BE2C (cell line): Measurements from ENCODE around the gene GLYAT.

Experiments used
- DNase-seq: peaks from one replicate; pipeline ENCODE4 v3.0.0-alpha.2; 2020
- H3K27me3 ChIP-seq: fragments of 250-450 bp; sonication (Bioruptor Pico); 2 replicates; pipeline ENCODE4 v1.5.1; 2020; ENCODE audit warnings: mild to moderate bottlenecking
- H3K36me3 ChIP-seq: fragments of 250-450 bp; sonication (Bioruptor Pico); 2 replicates; pipeline ENCODE4 v1.5.1; 2020; ENCODE audit warnings: mild to moderate bottlenecking
- H3K4me1 ChIP-seq: fragments of 250-450 bp; sonication (Bioruptor Pico); 2 replicates; pipeline ENCODE4 v1.5.1; 2020
- H3K4me3 ChIP-seq: 2 replicates; pipeline ENCODE4 v1.5.1; 2011; ENCODE audit warnings: low read depth, low read length
- H3K9me3 ChIP-seq: fragments of 250-450 bp; sonication (Bioruptor Pico); 2 replicates; pipeline ENCODE4 v1.5.1; 2020
- CTCF ChIP-seq: IDR thresholded peaks from 2 replicates; pipeline ENCODE4 v1.5.1; 2012; ENCODE audit warnings: mild to moderate bottlenecking, low read depth, low read length

The GLYAT gene

GRCh38 chr11:58774164-58774593 is 42.4 kb upstream of the GLYAT start:
- Histone ChIP-seq H3K4me3 (no peak overlapping the region), H3K27me3 (no peaks in the 10 kb centered on the region), H3K36me3 (no peaks in the 10 kb centered on the region), H3K4me1 (no peaks in the 10 kb centered on the region), H3K9me3 (no peaks in the 10 kb centered on the region)
- TF ChIP-seq CTCF, result no peak
- DNase-seq, result no peak

- Histone ChIP-seq H3K9me3 (no peaks in the 10 kb centered on the region), H3K4me1 (no peaks in the 10 kb centered on the region), H3K27me3 (no peaks in the 10 kb centered on the region), H3K36me3 (no peaks in the 10 kb centered on the region), H3K4me3 (no peak overlapping the region)
- DNase-seq, result no peak
- TF ChIP-seq CTCF, result no peak
Measured at GRCh38 chr11:58773337-58773736, 41.6 kb upstream of the GLYAT start.

GRCh38 chr11:58772329-58773285 is 40.9 kb upstream of the GLYAT start:
- DNase-seq, result no peak
- H3K36me3 ChIP-seq, result no peaks in the 10 kb centered on the region
- H3K9me3 ChIP-seq, result no peaks in the 10 kb centered on the region
- TF ChIP-seq CTCF, result no peak
- H3K4me1 ChIP-seq, result no peaks in the 10 kb centered on the region
- H3K4me3 ChIP-seq, result no peak overlapping the region
- H3K27me3 ChIP-seq, result no peaks in the 10 kb centered on the region

- no peaks in the 10 kb centered on the region for H3K36me3 ChIP-seq
- no peak overlapping the region for H3K4me3 ChIP-seq
- TF ChIP-seq CTCF, result no peak
- no peak for DNase-seq
- H3K4me1 ChIP-seq, result no peaks in the 10 kb centered on the region
- no peaks in the 10 kb centered on the region for H3K27me3 ChIP-seq
- no peaks in the 10 kb centered on the region for H3K9me3 ChIP-seq
Measured at GRCh38 chr11:58771458-58771855, 39.7 kb upstream of the GLYAT start.

GRCh38 chr11:58770627-58771457 is 39.1 kb upstream of the GLYAT start:
- TF ChIP-seq CTCF, result no peak
- Histone ChIP-seq H3K4me3 (no peak overlapping the region), H3K4me1 (no peaks in the 10 kb centered on the region), H3K9me3 (no peaks in the 10 kb centered on the region), H3K36me3 (no peaks in the 10 kb centered on the region), H3K27me3 (no peaks in the 10 kb centered on the region)
- DNase-seq, result no peak

- Histone ChIP-seq H3K27me3 (no peaks in the 10 kb centered on the region), H3K9me3 (no peaks in the 10 kb centered on the region), H3K36me3 (no peaks in the 10 kb centered on the region), H3K4me3 (no peak overlapping the region), H3K4me1 (no peaks in the 10 kb centered on the region)
- no peak for DNase-seq
- no peak for TF ChIP-seq CTCF
Measured at GRCh38 chr11:58770166-58770565, 38.4 kb upstream of the GLYAT start.
